ENCODE measurements around the gene KAT2B. TPM values are rescaled to one million over a fixed set of nuclear protein-coding genes. Genes with fewer than 3 reads are reported as not detected.

The KAT2B gene
- 8.1 to 13.8 TPM (median 8.9 TPM) in 3 replicates for total RNA-seq
- long read RNA-seq, partial matches to known transcripts = 0 of 3 reads
- long read RNA-seq, other reads (novel, unspliced or antisense) = 3 of 3 reads

DNA sequence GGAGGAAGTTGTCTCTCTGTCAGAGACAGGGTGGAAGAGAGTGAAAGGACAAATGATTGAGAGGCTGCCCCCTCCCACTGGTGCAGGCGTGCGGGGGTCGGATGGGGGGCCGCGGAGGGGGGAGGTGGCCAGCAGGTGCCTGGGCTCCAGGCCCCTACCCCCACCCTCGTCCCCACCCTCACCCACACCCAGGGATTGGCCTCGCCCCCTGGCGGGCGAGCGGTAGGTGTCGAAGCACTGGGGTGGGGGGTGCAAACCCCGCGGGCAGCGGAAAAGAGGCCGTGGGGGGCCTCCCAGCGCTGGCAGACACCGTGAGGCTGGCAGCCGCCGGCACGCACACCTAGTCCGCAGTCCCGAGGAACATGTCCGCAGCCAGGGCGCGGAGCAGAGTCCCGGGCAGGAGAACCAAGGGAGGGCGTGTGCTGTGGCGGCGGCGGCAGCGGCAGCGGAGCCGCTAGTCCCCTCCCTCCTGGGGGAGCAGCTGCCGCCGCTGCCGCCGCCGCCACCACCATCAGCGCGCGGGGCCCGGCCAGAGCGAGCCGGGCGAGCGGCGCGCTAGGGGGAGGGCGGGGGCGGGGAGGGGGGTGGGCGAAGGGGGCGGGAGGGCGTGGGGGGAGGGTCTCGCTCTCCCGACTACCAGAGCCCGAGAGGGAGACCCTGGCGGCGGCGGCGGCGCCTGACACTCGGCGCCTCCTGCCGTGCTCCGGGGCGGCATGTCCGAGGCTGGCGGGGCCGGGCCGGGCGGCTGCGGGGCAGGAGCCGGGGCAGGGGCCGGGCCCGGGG is at the start of gene KAT2B:
Gene KAT2B (plus strand): TSS at position 682 of the 783 bp plus-strand sequence. CDS start 32 bp downstream, at position 714.
- Mint-ChIP-seq H3K27ac (ENCODE audit: unreplicated experiment) (peak within 1 kb of the TSS; percentile 87), H3K27me3 (ENCODE audit: low read depth) (no peaks in the 10 kb centered on the region), H3K4me3 (ENCODE audit: unreplicated experiment) (peak within 1 kb of the TSS; percentile 93), H3K9me3 (ENCODE audit: low read depth) (no peaks in the 10 kb centered on the region), H3K4me1 (ENCODE audit: low read depth) (peaks cover 30% of the 10 kb centered on the region), H3K36me3 (ENCODE audit: low read depth) (no peaks in the 10 kb centered on the region)
- no peak for DNase-seq (ENCODE audit: low spot score)
- TF ChIP-seq, protein P1, sequence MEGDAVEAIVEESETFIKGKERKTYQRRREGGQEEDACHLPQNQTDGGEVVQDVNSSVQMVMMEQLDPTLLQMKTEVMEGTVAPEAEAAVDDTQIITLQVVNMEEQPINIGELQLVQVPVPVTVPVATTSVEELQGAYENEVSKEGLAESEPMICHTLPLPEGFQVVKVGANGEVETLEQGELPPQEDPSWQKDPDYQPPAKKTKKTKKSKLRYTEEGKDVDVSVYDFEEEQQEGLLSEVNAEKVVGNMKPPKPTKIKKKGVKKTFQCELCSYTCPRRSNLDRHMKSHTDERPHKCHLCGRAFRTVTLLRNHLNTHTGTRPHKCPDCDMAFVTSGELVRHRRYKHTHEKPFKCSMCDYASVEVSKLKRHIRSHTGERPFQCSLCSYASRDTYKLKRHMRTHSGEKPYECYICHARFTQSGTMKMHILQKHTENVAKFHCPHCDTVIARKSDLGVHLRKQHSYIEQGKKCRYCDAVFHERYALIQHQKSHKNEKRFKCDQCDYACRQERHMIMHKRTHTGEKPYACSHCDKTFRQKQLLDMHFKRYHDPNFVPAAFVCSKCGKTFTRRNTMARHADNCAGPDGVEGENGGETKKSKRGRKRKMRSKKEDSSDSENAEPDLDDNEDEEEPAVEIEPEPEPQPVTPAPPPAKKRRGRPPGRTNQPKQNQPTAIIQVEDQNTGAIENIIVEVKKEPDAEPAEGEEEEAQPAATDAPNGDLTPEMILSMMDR (IDR thresholded peaks at IDR 0.05) = peak; percentile 95

- H3K9me3 Mint-ChIP-seq (ENCODE audit: low read depth) = peaks cover 17% of the 10 kb centered on the region
- H3K36me3 Mint-ChIP-seq (ENCODE audit: low read depth) = no peaks in the 10 kb centered on the region
- no peaks in the 10 kb centered on the region for H3K27me3 Mint-ChIP-seq (ENCODE audit: low read depth)
- no peak for DNase-seq (ENCODE audit: low spot score)
- no peak overlapping the region for H3K4me3 Mint-ChIP-seq (ENCODE audit: unreplicated experiment)
- no peaks in the 10 kb centered on the region for H3K4me1 Mint-ChIP-seq (ENCODE audit: low read depth)
- no peak overlapping the region for H3K27ac Mint-ChIP-seq (ENCODE audit: unreplicated experiment)
- TF ChIP-seq, protein P1 (IDR thresholded peaks at IDR 0.05) = no peak
Measured at GRCh38 chr3:19994796-19995195, 45.5 kb upstream of the KAT2B start.

- no peaks in the 10 kb centered on the region for H3K4me1 Mint-ChIP-seq (ENCODE audit: low read depth)
- TF ChIP-seq, protein P1 (IDR thresholded peaks at IDR 0.05) = no peak
- H3K27ac Mint-ChIP-seq (ENCODE audit: unreplicated experiment) = no peak overlapping the region
- H3K4me3 Mint-ChIP-seq (ENCODE audit: unreplicated experiment) = no peak overlapping the region
- no peak for DNase-seq (ENCODE audit: low spot score)
- no peaks in the 10 kb centered on the region for H3K36me3 Mint-ChIP-seq (ENCODE audit: low read depth)
- peaks cover 17% of the 10 kb centered on the region for H3K9me3 Mint-ChIP-seq (ENCODE audit: low read depth)
- no peaks in the 10 kb centered on the region for H3K27me3 Mint-ChIP-seq (ENCODE audit: low read depth)
Measured at GRCh38 chr3:19997502-19997901, 42.7 kb upstream of the KAT2B start.

DNA sequence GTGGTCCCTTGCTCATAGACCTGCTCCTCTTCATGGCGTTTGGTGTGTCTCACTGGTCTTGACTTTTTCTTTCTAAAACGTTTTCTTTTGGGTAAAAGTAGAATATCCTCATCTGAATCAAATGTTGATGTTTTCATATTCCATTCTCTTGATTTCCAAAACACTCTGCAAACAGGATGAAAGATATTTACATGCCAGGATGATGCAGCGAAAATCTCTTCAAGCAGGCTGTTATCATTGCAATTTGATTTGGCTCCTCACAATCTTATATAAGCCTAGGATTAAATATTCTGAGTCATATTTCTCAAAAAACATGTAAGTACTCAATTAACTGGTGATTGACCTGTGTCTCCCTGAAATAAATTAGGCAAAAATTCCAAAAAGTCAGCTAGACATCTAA is 38.3 kb upstream of the KAT2B start:
- Mint-ChIP-seq H3K9me3 (ENCODE audit: low read depth) (peaks cover 1% of the 10 kb centered on the region), H3K36me3 (ENCODE audit: low read depth) (no peaks in the 10 kb centered on the region), H3K27ac (ENCODE audit: unreplicated experiment) (no peak overlapping the region), H3K4me3 (ENCODE audit: unreplicated experiment) (no peak overlapping the region), H3K27me3 (ENCODE audit: low read depth) (no peaks in the 10 kb centered on the region), H3K4me1 (ENCODE audit: low read depth) (no peaks in the 10 kb centered on the region)
- no peak for DNase-seq (ENCODE audit: low spot score)
- TF ChIP-seq, protein P1 (IDR thresholded peaks at IDR 0.05) = no peak

DNA sequence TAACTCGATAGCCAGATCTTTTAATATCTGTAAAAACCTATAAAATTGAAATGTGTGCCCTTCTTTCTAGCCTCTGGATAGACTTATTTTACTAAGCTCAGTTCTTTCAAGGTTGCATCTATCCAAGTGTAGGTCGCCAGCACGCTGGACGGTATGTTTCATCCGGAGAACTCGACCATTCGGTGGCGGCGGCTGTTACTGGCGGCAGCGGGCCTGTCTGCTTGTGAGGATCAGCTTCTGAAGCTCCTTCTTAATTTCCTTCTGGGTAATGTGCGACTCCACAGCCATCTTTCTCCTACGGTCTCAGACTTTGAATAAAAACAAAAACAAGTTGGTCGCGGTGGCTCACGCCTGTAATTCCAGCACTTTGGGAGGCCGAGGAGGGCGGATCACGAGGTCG is 32.3 kb upstream of the KAT2B start:
- DNase-seq (ENCODE audit: low spot score) = no peak

More for the DNA sequence above, 32.3 kb upstream of the KAT2B start:
- Mint-ChIP-seq H3K27ac (ENCODE audit: unreplicated experiment) (no peak overlapping the region), H3K4me1 (ENCODE audit: low read depth) (no peaks in the 10 kb centered on the region), H3K4me3 (ENCODE audit: unreplicated experiment) (no peak overlapping the region), H3K9me3 (ENCODE audit: low read depth) (no peaks in the 10 kb centered on the region), H3K27me3 (ENCODE audit: low read depth) (no peaks in the 10 kb centered on the region), H3K36me3 (ENCODE audit: low read depth) (no peaks in the 10 kb centered on the region)
- TF ChIP-seq, protein P1 (IDR thresholded peaks at IDR 0.05) = no peak

All from chondrocyte (in vitro differentiated cells).